ENCODE measurements around the gene COL13A1. TPM values are rescaled to one million over a fixed set of nuclear protein-coding genes. Genes with fewer than 3 reads are reported as not detected.

COL13A1 gene
- total RNA-seq, 1 experiment from 2014 or later: 3.6 TPM

DNA sequence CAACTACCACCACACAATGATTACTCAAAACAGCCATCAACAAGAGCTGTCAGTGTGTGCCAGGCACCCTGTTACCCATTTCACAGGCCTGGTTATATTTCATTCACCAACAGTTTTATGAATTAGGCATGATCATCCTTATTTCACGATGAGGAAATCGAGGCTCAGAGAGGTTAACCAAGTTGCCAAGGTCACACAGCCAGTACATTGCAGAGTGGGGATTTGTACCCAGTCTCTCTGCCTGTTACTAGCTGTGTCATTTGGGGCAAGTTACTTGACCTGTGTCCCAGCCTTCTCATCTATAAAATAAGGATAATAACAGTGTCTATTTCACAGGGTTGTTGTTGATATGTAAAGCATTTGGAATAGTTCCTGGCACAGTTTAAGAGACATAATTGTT lies 97.2 kb downstream of the COL13A1 start:
- no peak overlapping the region for H2AK5ac ChIP-seq (ENCODE audit: insufficient read length, low read length)
- Mint-ChIP-seq H3K9me3 (no peaks in the 10 kb centered on the region), H3K27me3 (ENCODE audit: low read depth) (peaks cover 8% of the 10 kb centered on the region), H3K4me1 (peaks cover 50 to 63% of the 10 kb centered on the region in 2 experiments), H3K4me3 (no peak overlapping the region), H3K27ac (no peak overlapping the region), H3K36me3 (ENCODE audit: insufficient read depth in 1 of 3, low read depth in 3 of 3) (peaks cover 0 to 4% (median 0%) of the 10 kb centered on the region in 3 experiments; a peak in 2 of 7 replicates)
- H2BK15ac ChIP-seq (ENCODE audit: low read depth, low read length): no peak overlapping the region
- H3K14ac ChIP-seq (ENCODE audit: insufficient read depth, low read length): no peak overlapping the region
- H3K4me2 ChIP-seq (ENCODE audit: insufficient read depth, insufficient read length, low read length): no peak overlapping the region
- H3K9ac ChIP-seq (ENCODE audit: extremely low read depth, insufficient read length, low read length): no peak overlapping the region
- no peak overlapping the region for H3K56ac ChIP-seq (ENCODE audit: insufficient read length, low read depth, low read length)
- H3K4ac ChIP-seq (ENCODE audit: low read depth, low read length): no peak overlapping the region
- TF ChIP-seq, protein P1, sequence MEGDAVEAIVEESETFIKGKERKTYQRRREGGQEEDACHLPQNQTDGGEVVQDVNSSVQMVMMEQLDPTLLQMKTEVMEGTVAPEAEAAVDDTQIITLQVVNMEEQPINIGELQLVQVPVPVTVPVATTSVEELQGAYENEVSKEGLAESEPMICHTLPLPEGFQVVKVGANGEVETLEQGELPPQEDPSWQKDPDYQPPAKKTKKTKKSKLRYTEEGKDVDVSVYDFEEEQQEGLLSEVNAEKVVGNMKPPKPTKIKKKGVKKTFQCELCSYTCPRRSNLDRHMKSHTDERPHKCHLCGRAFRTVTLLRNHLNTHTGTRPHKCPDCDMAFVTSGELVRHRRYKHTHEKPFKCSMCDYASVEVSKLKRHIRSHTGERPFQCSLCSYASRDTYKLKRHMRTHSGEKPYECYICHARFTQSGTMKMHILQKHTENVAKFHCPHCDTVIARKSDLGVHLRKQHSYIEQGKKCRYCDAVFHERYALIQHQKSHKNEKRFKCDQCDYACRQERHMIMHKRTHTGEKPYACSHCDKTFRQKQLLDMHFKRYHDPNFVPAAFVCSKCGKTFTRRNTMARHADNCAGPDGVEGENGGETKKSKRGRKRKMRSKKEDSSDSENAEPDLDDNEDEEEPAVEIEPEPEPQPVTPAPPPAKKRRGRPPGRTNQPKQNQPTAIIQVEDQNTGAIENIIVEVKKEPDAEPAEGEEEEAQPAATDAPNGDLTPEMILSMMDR (conservative IDR thresholded peaks at IDR 0.05): no peak
- H3K23me2 ChIP-seq (ENCODE audit: insufficient read length, low read depth, low read length, poor library complexity, severe bottlenecking): no peaks in the 10 kb centered on the region
- no peak overlapping the region for H4K8ac ChIP-seq (replicated peaks; ENCODE audit: insufficient read length, low read depth, low read length)
- no peak overlapping the region for H3K27ac ChIP-seq (ENCODE audit: insufficient read length, low read depth, low read length)
- no peaks in the 10 kb centered on the region for H3K27me3 ChIP-seq (ENCODE audit: insufficient read depth, low read length)
- no peak overlapping the region for H2BK120ac ChIP-seq (ENCODE audit: low read depth, low read length, poor library complexity, severe bottlenecking)
- no peak overlapping the region for H4K91ac ChIP-seq (ENCODE audit: insufficient read length, low read depth, low read length)
- H3K9me3 ChIP-seq (ENCODE audit: control insufficient read depth, low read depth, low read length): no peaks in the 10 kb centered on the region
- no peak overlapping the region for H3K23ac ChIP-seq (ENCODE audit: insufficient read length, low read depth, low read length)
- no peak overlapping the region for H4K5ac ChIP-seq (ENCODE audit: insufficient read length, low read depth, low read length)
- no peaks in the 10 kb centered on the region for H3K79me2 ChIP-seq (ENCODE audit: insufficient read depth, low read length)
- no peaks in the 10 kb centered on the region for H3K79me1 ChIP-seq (ENCODE audit: insufficient read depth, low read depth, low read length, poor library complexity, severe bottlenecking)
- no peak overlapping the region for H2AFZ ChIP-seq (ENCODE audit: low read length)
- H3T11ph ChIP-seq (ENCODE audit: low read length): no peak overlapping the region
- no peak overlapping the region for H2BK12ac ChIP-seq (ENCODE audit: insufficient read length, low read depth, low read length)
- H2BK5ac ChIP-seq (ENCODE audit: insufficient read length, low read length): no peak overlapping the region
- H4K20me1 ChIP-seq (ENCODE audit: control insufficient read depth, insufficient read depth, insufficient read length): no peaks in the 10 kb centered on the region
- H3K18ac ChIP-seq (ENCODE audit: insufficient read length, low read depth, low read length): no peak overlapping the region
- WGBS (ENCODE audit: extremely low coverage, insufficient read length, low lambda C conversion rate): no CpG with 5 or more reads among the region's 2 CpGs
- no peak overlapping the region for H2BK20ac ChIP-seq (ENCODE audit: low read depth, low read length, poor library complexity, severe bottlenecking)
- DNase-seq: no peak
- H3K4me1 ChIP-seq (ENCODE audit: insufficient read depth, low read length): peaks cover 5% of the 10 kb centered on the region

All from H9 (cell line).